K562 (cell line): ENCODE data around the gene MYL12A. TPM values are rescaled to one million over a fixed set of nuclear protein-coding genes. Genes with fewer than 3 reads are reported as not detected.

Experiments used
- BRD4 ChIP-seq: fragments of 200-600 bp; sonication (generic); IDR thresholded peaks from 2 replicates; pipeline ENCODE4 v1.6.1; 2017; ENCODE audit warnings: inconsistent platforms
- CREBBP ChIP-seq: IDR thresholded peaks from one replicate; pipeline ENCODE4 v1.6.1; 2012; ENCODE audit warnings: low read depth, mild to moderate bottlenecking, control low read depth, inconsistent platforms, low read length
- DIDO1 ChIP-seq: fragments of 450-650 bp; IDR thresholded peaks from 2 replicates; pipeline ENCODE4 v1.6.1; 2016; ENCODE audit warnings: low read depth, missing biosample characterization, missing genetic modification characterization
- ELF2 ChIP-seq: fragments of 250-450 bp; sonication (Bioruptor Pico); IDR thresholded peaks from 2 replicates; pipeline ENCODE4 v1.5.0; 2021; ENCODE audit warnings: mild to moderate bottlenecking
- EP300 ChIP-seq: IDR thresholded peaks from 2 replicates; pipeline ENCODE4 v1.6.1; 2012; ENCODE audit warnings: low read length, improper control_type of control experiment
- ETV5 ChIP-seq: sonication (generic); formaldehyde crosslinking; IDR thresholded peaks from 2 replicates; pipeline ENCODE4 v1.4.0; 2020; ENCODE audit warnings: low read depth, mild to moderate bottlenecking, missing genetic modification reagents
- HNRNPK ChIP-seq: fragments of 200-400 bp; formaldehyde crosslinking; IDR thresholded peaks from one replicate; pipeline ENCODE4 v1.6.1; 2018; ENCODE audit warnings: mild to moderate bottlenecking, low read depth, low read length; ENCODE audit not compliant: poor library complexity, severe bottlenecking
- KHSRP ChIP-seq: fragments of 450-650 bp; IDR thresholded peaks from 2 replicates; pipeline ENCODE4 v1.6.1; 2017
- NONO ChIP-seq, 2 experiments: fragments of 200-400 bp in 1 of 2; fragments of 450-650 bp in 1 of 2; formaldehyde crosslinking in 1 of 2; IDR thresholded peaks; 2 replicates each; pipeline ENCODE4 v1.6.1; 2017; ENCODE audit warnings: low read depth in 2 of 2, mild to moderate bottlenecking in 2 of 2, moderate library complexity in 2 of 2, low read length in 1 of 2
- OTX1 ChIP-seq: fragments of 450-650 bp; formaldehyde crosslinking; IDR thresholded peaks from 2 replicates; pipeline ENCODE4 v1.4.0; 2022; ENCODE audit warnings: mild to moderate bottlenecking
- PHB ChIP-seq: fragments of 250-450 bp; sonication (Bioruptor Pico); IDR thresholded peaks from 2 replicates; pipeline ENCODE4 v1.5.0; 2021
- RBM25 ChIP-seq: fragments of 200-400 bp; formaldehyde crosslinking; IDR thresholded peaks from 2 replicates; pipeline ENCODE4 v1.6.1; 2018; ENCODE audit warnings: low read length, low read depth, moderate library complexity; ENCODE audit not compliant: severe bottlenecking
- THRB ChIP-seq: fragments of 450-650 bp; formaldehyde crosslinking; conservative IDR thresholded peaks from 2 replicates; pipeline ENCODE4 v1.4.0; 2022; ENCODE audit warnings: mild to moderate bottlenecking, missing genetic modification characterization
- ZBTB1 ChIP-seq: sonication (generic); formaldehyde crosslinking; IDR thresholded peaks from 2 replicates; pipeline ENCODE4 v1.8.1; 2023; ENCODE audit warnings: missing genetic modification reagents, low read depth, mild to moderate bottlenecking, borderline replicate concordance
- ZNF175 ChIP-seq: fragments of 200-800 bp; sonication (Bioruptor generic); IDR thresholded peaks from 2 replicates; pipeline ENCODE4 v1.6.1; 2016; ENCODE audit warnings: low read depth, mild to moderate bottlenecking, missing genetic modification characterization, missing compliant biosample characterization
- ZNF518B ChIP-seq: fragments of 250-450 bp; sonication (Bioruptor Pico); IDR thresholded peaks from 2 replicates; pipeline ENCODE4 v1.5.0; 2021; ENCODE audit warnings: mild to moderate bottlenecking, moderate library complexity
- ZNF592 ChIP-seq: fragments of 450-650 bp; IDR thresholded peaks from 2 replicates; pipeline ENCODE4 v1.6.1; 2017; ENCODE audit warnings: antibody characterized with exemption, mild to moderate bottlenecking
- polyA plus RNA-seq, 8 experiments: library from polyadenylated mRNA; depleted of rRNA in 4 of 8; stranded (reverse) in 5 of 8; unstranded in 3 of 8; fragments of >200 nt; fragmentation: Nextera tagmentation in 2 of 8; fragmentation: Illumina TruSeq in 1 of 8; extraction: Ambion mirVana in 2 of 8; extraction: Trizol in 1 of 8; gene quantifications; 2 replicates each; pipeline versions ENCODE4 v1.2.1 to v1.2.3, GENCODE V29; 2011 to 2014; ENCODE audit warnings: inconsistent platforms in 1 of 8, missing spikeins in 1 of 8
- total RNA-seq, 7 experiments: library from RNA; depleted of rRNA in 6 of 7; stranded (reverse); fragments of >200 nt in 6 of 7; fragmentation: Illumina TruSeq in 2 of 7; extraction: Trizol in 2 of 7; gene quantifications; 2 replicates each; pipeline versions ENCODE4 v1.2.1 to v1.2.3, GENCODE V29; 2011 to 2021; ENCODE audit warnings: low replicate concordance in 1 of 7

The MYL12A gene
- total and polyA plus RNA-seq, 9 of the 15 experiments (the other 6 are each of a cell fraction or from before 2014, with no cell fraction given) = 308 to 1,031 (median 559) TPM

DNA sequence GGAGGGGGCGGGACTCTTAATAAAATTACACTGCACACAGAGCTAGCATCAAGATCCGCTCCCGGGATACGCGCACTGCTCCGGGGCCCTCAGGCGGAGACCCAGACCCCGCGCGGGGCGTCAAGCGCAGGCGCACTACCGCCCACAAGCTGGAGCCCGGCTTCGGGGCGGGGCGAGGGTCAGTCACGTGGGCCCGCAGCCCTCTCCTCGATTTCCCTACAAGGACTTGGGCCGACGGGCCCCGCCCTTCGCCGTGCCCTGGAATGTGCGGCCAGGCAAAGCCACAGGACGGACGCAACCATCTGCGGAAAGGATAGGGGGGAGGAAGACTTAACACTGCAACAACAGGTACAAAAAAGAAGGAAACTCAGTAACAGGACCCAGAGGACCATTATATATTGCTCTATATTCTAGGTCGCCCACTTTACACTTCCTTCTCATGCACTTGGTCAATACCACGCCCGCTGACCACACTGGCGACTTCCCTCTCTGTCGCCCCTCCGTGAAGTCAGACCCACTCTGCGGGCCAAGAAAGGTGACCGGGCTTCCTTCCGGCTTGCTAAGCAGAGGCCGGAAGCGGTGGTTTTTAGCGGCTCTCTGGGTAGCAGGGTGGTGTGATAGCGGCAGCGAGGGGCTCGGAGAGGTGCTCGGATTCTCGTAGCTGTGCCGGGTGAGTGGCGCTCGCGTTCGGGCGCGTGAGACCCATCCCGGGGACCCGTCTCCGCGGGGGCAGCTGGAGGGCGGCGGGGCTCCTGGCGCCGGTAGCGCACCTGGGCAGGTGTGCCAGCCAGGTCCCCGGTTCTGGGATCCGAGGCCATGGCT is at the start of gene MYL12A (continued):
- no peak for TF ChIP-seq CREBBP
- TF ChIP-seq THRB (CRISPR knock-in tag) = peak; percentile 94
- no peak for TF ChIP-seq ZNF518B (CRISPR knock-in tag)
- 0 out of 2 replicates have a peak, but pooled peaks have one; percentile 12 for TF ChIP-seq KHSRP
- TF ChIP-seq DIDO1 (tag) = peak; percentile 42; the same call in 1 of the 2 replicates
- TF ChIP-seq NONO (IDR thresholded peaks at IDR 0.05; ENCODE audit: low read depth in 2 of 2, low read length in 1 of 2) = no peak
- TF ChIP-seq PHB (CRISPR knock-in tag) = peak; percentile 41; the same call in 1 of the 2 replicates
- TF ChIP-seq RBM25 = peak; percentile 95
- no peak for TF ChIP-seq HNRNPK
- TF ChIP-seq ETV5 (CRISPR knock-in tag) = peak; percentile 99
- TF ChIP-seq EP300 = peak; percentile 69; the same call in 1 of the 2 replicates
- TF ChIP-seq ZNF175 = no peak
- peak; percentile 92 for TF ChIP-seq ELF2 (CRISPR knock-in tag)
- peak; percentile 91 for TF ChIP-seq ZBTB1 (CRISPR knock-in tag)
- peak; percentile 84 for TF ChIP-seq BRD4
- TF ChIP-seq OTX1 = peak; percentile 91
- TF ChIP-seq ZNF592 = no peak
